Measurements from ENCODE around the gene SLC9B1.

The SLC9B1 gene

GRCh38 chr4:102860611-102861324 lies 158.7 kb downstream of the SLC9B1 start:
- Histone ChIP-seq H3K4me2 (ENCODE audit: low read length) (no peak overlapping the region), H3K27me3 (ENCODE audit: low read depth, low read length) (no peaks in the 10 kb centered on the region), H3K4me1 (ENCODE audit: low read length) (peaks cover 5% of the 10 kb centered on the region; the same call in 1 of the 2 replicates), H3K27ac (ENCODE audit: low read length) (no peak overlapping the region), H3K79me2 (ENCODE audit: low read length) (peaks cover 25% of the 10 kb centered on the region), H3K9me3 (ENCODE audit: insufficient read depth, low read length) (peaks cover 16% of the 10 kb centered on the region; the same call in 1 of the 2 replicates), H3K9ac (ENCODE audit: low read length) (no peak overlapping the region), H3K4me3 (ENCODE audit: low read length) (no peak overlapping the region), H4K20me1 (ENCODE audit: insufficient read depth, low read length) (no peaks in the 10 kb centered on the region), H2AFZ (ENCODE audit: low read depth, low read length) (no peak overlapping the region), H3K36me3 (replicated peaks; ENCODE audit: low read depth, low read length) (peaks cover 49% of the 10 kb centered on the region)
- TF ChIP-seq CTCF (IDR thresholded peaks at IDR 0.05; ENCODE audit: low read depth, low read length) (no peak), EZH2phosphoT487 (IDR thresholded peaks at IDR 0.05; ENCODE audit: low read depth) (no peak)

- H3K36me3 ChIP-seq (replicated peaks; ENCODE audit: low read depth, low read length) = peaks cover 38% of the 10 kb centered on the region
Measured at GRCh38 chr4:102858828-102859464, 160.6 kb downstream of the SLC9B1 start.

More at GRCh38 chr4:102858828-102859464, 160.6 kb downstream of the SLC9B1 start:
- Histone ChIP-seq H3K9me3 (ENCODE audit: insufficient read depth, low read length) (peaks cover 16% of the 10 kb centered on the region; the same call in 1 of the 2 replicates), H3K9ac (ENCODE audit: low read length) (no peak overlapping the region), H3K4me1 (ENCODE audit: low read length) (peaks cover 5% of the 10 kb centered on the region; the same call in 1 of the 2 replicates), H3K79me2 (ENCODE audit: low read length) (peaks cover 8% of the 10 kb centered on the region), H3K4me3 (ENCODE audit: low read length) (no peak overlapping the region), H3K27me3 (ENCODE audit: low read depth, low read length) (no peaks in the 10 kb centered on the region), H4K20me1 (ENCODE audit: insufficient read depth, low read length) (no peaks in the 10 kb centered on the region), H2AFZ (ENCODE audit: low read depth, low read length) (no peak overlapping the region), H3K4me2 (ENCODE audit: low read length) (no peak overlapping the region), H3K27ac (ENCODE audit: low read length) (no peak overlapping the region)
- TF ChIP-seq EZH2phosphoT487 (IDR thresholded peaks at IDR 0.05; ENCODE audit: low read depth) (no peak), CTCF (IDR thresholded peaks at IDR 0.05; ENCODE audit: low read depth, low read length) (no peak)
